SK-N-SH (cell line): Measurements from ENCODE around the gene EFCAB8. TPM values are rescaled to one million over a fixed set of nuclear protein-coding genes. Genes with fewer than 3 reads are reported as not detected.

Source experiments
- CTCF ChIA-PET: fragments of 300-600, 350-600 bp; formaldehyde crosslinking; extraction: SDS; loops from one replicate; lab custom pipeline; 2021; lab: Yijun Ruan, JAX
- POLR2A ChIA-PET: fragments of 350-600 bp; sonication (Branson Sonifier 250); formaldehyde crosslinking; extraction: SDS; loops from one replicate; lab custom pipeline; 2020; ENCODE audit warnings: antibody characterized with exemption, inconsistent platforms; lab: Yijun Ruan, JAX
- DNase-seq: peaks from one replicate; pipeline ENCODE4 v3.0.0; 2012
- H2AFZ ChIP-seq: fragments of 200-600 bp; sonication (generic); 2 replicates; pipeline ENCODE4 v1.8.1; 2016; ENCODE audit warnings: antibody characterized with exemption, mild to moderate bottlenecking, low read depth
- H3F3A ChIP-seq: fragments of 200-600 bp; sonication (generic); replicated peaks from 2 replicates; pipeline ENCODE3; 2016; ENCODE audit warnings: antibody characterized with exemption, mild to moderate bottlenecking; ENCODE audit not compliant: insufficient read depth
- H3K27ac ChIP-seq, 2 experiments: fragments of 200-500 bp in 1 of 2; fragments of 200-600 bp in 1 of 2; sonication (Bioruptor generic) in 1 of 2; sonication (generic), shearing (Covaris generic) in 1 of 2; 2 replicates each; pipeline versions ENCODE4 v1.5.1 to v1.6.1; 2014 to 2016; ENCODE audit warnings: low read depth in 2 of 2, inconsistent platforms in 1 of 2, low read length in 1 of 2, mild to moderate bottlenecking in 1 of 2, mixed read lengths in 1 of 2
- H3K27me3 ChIP-seq: fragments of 200-600 bp; sonication (generic), shearing (Covaris generic); 2 replicates; pipeline ENCODE4 v1.6.1; 2016; ENCODE audit warnings: mixed run types; ENCODE audit not compliant: insufficient read depth
- H3K36me3 ChIP-seq, 2 experiments: fragments of 200-500 bp in 1 of 2; fragments of 200-600 bp in 1 of 2; sonication (Bioruptor generic) in 1 of 2; sonication (generic) in 1 of 2; replicated peaks in 1 of 2; 2 replicates each; pipeline versions ENCODE3 to v1.5.1; 2014 to 2016; ENCODE audit warnings: low read length in 1 of 2, mild to moderate bottlenecking in 1 of 2; ENCODE audit not compliant: insufficient read depth in 2 of 2, control insufficient read depth in 1 of 2
- H3K4me1 ChIP-seq, 2 experiments: fragments of 200-500 bp in 1 of 2; fragments of 200-600 bp in 1 of 2; sonication (Bioruptor generic) in 1 of 2; sonication (generic), shearing (Covaris generic) in 1 of 2; 2 replicates each; pipeline versions ENCODE4 v1.5.1 to v1.6.1; 2014 to 2016; ENCODE audit warnings: low read depth in 1 of 2, low read length in 1 of 2, mixed run types in 1 of 2; ENCODE audit not compliant: insufficient read depth in 2 of 2, control insufficient read depth in 1 of 2
- H3K4me2 ChIP-seq: fragments of 200-600 bp; sonication (generic), shearing (Covaris generic); 2 replicates; pipeline ENCODE4 v1.6.1; 2017; ENCODE audit warnings: mixed run types
- H3K4me3 ChIP-seq, 2 experiments: fragments of 200-500 bp in 1 of 2; fragments of 200-600 bp in 1 of 2; sonication (Bioruptor generic) in 1 of 2; sonication (generic), shearing (Covaris generic) in 1 of 2; 2 replicates each; pipeline versions ENCODE4 v1.5.1 to v1.8.1; 2014 to 2016; ENCODE audit warnings: low read depth in 2 of 2, inconsistent platforms in 1 of 2, low read length in 1 of 2, mild to moderate bottlenecking in 1 of 2, mixed read lengths in 1 of 2, moderate library complexity in 1 of 2
- H3K79me2 ChIP-seq: fragments of 200-600 bp; sonication (generic); 2 replicates; pipeline ENCODE4 v1.8.1; 2017; ENCODE audit warnings: mild to moderate bottlenecking; ENCODE audit not compliant: insufficient read depth
- H3K9ac ChIP-seq: fragments of 200-600 bp; sonication (generic); 2 replicates; pipeline ENCODE4 v1.6.1; 2017; ENCODE audit warnings: mixed run types
- H3K9me2 ChIP-seq: fragments of 200-600 bp; sonication (generic); 2 replicates; pipeline ENCODE4 v1.6.1; 2017; ENCODE audit warnings: mixed run types
- H3K9me3 ChIP-seq: fragments of 200-600 bp; sonication (generic); 2 replicates; pipeline ENCODE4 v1.6.1; 2017; ENCODE audit warnings: mixed run types, mild to moderate bottlenecking, moderate library complexity
- H4K20me1 ChIP-seq: fragments of 200-600 bp; sonication (generic); 2 replicates; pipeline ENCODE4 v1.6.1; 2017; ENCODE audit warnings: mild to moderate bottlenecking, mixed run types; ENCODE audit not compliant: insufficient read depth
- EP300 ChIP-seq, 2 experiments: IDR thresholded peaks; 2 replicates each; pipeline versions ENCODE4 v1.4.0 to v1.6.1; 2012; ENCODE audit warnings: borderline replicate concordance in 1 of 2, low read depth in 1 of 2, low read length in 1 of 2
- FOSL2 ChIP-seq: IDR thresholded peaks from 2 replicates; pipeline ENCODE4 v1.4.0; 2012; ENCODE audit warnings: low read depth, mild to moderate bottlenecking, moderate library complexity, borderline replicate concordance
- FOXJ3 ChIP-seq: sonication (generic); formaldehyde crosslinking; IDR thresholded peaks from 2 replicates; pipeline ENCODE4 v1.5.1; 2020; ENCODE audit warnings: mild to moderate bottlenecking, missing genetic modification reagents
- GABPA ChIP-seq: IDR thresholded peaks from 2 replicates; pipeline ENCODE4 v1.4.0; 2012; ENCODE audit warnings: low read depth, mild to moderate bottlenecking
- JUND ChIP-seq: IDR thresholded peaks from 2 replicates; pipeline ENCODE4 v1.4.0; 2012
- MXI1 ChIP-seq: IDR thresholded peaks from 2 replicates; pipeline ENCODE4 v1.6.1; 2012; ENCODE audit warnings: mild to moderate bottlenecking, low read depth, low read length, improper control_type of control experiment
- POLR2AphosphoS5 ChIP-seq: IDR thresholded peaks from 2 replicates; pipeline ENCODE4 v1.6.1; 2012; ENCODE audit warnings: low read depth, low read length
- RAD21 ChIP-seq: IDR thresholded peaks from 2 replicates; pipeline ENCODE4 v1.6.1; 2012; ENCODE audit warnings: mild to moderate bottlenecking, low read length
- RCOR1 ChIP-seq: fragments of 150-350 bp; IDR thresholded peaks from 2 replicates; pipeline ENCODE4 v1.6.1; 2017; ENCODE audit warnings: antibody characterized with exemption, low read length
- RFX5 ChIP-seq: IDR thresholded peaks from 2 replicates; pipeline ENCODE4 v1.6.1; 2012; ENCODE audit warnings: mild to moderate bottlenecking, improper control_type of control experiment, low read length
- SMC3 ChIP-seq: IDR thresholded peaks from 2 replicates; pipeline ENCODE4 v1.6.1; 2012; ENCODE audit warnings: low read depth, low read length, improper control_type of control experiment
- TAF1 ChIP-seq: IDR thresholded peaks from 2 replicates; pipeline ENCODE4 v1.6.1; 2012; ENCODE audit warnings: low read depth, mild to moderate bottlenecking, low read length, moderate library complexity, borderline replicate concordance
- YY1 ChIP-seq: IDR thresholded peaks from 2 replicates; pipeline ENCODE4 v1.4.0; 2012; ENCODE audit warnings: low read depth, mild to moderate bottlenecking
- WGBS: methylation state at CpG from one replicate; pipeline ENCODE4 v1.1.6; 2017; ENCODE audit warnings: low lambda C conversion rate; 5-methylcytosine and 5-hydroxymethylcytosine counted together
- polyA plus RNA-seq, 3 experiments: library from polyadenylated mRNA; depleted of rRNA; stranded (reverse); fragments of >200 nt; gene quantifications; 2 replicates each; pipeline ENCODE4 v1.2.3, GENCODE V29; 2012
- TF ChIP-seq, protein P1 (sequence below): IDR thresholded peaks from 2 replicates; pipeline ENCODE4 v1.4.0; 2012; ENCODE audit warnings: low read depth, borderline replicate concordance
- TF ChIP-seq, protein P2 (sequence below): fragments of 150-350 bp; IDR thresholded peaks from 2 replicates; pipeline ENCODE4 v1.6.1; 2017; ENCODE audit warnings: antibody characterized with exemption, low read length, low read depth, borderline replicate concordance
- TF ChIP-seq, protein P3 (sequence below): fragments of 200-600 bp; sonication (generic); IDR thresholded peaks from 2 replicates; pipeline ENCODE4 v1.6.1; 2017; ENCODE audit warnings: antibody characterized with exemption, mild to moderate bottlenecking, moderate library complexity
- TF ChIP-seq, protein P4 (sequence below): IDR thresholded peaks from 2 replicates; pipeline ENCODE4 v1.6.1; 2012; ENCODE audit warnings: mild to moderate bottlenecking, low read depth, low read length, moderate library complexity

The EFCAB8 gene
- polyA plus RNA-seq, 1 of the 3 experiments (the other 2 are of a cell fraction), result not detected

DNA sequence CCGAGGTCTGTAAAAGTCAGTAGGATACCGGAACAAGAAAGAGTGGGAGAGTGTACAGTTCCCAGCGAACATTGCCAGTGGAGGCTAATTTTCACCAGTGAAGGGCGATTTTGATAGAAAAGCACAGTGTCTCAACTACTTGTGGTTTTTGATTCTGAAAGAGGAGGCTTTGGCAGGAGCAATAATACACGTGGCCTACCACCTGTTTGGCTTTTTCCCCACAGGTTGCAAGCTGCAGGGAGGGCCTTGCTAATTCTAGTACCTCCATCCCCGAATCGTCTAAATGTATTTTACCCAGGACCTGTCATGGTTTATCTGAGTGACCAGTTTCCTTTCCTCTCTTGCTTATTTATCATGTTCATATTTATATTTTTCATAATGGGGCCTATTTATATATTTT lies 3.3 kb upstream of the EFCAB8 start:
- no peak overlapping the region for H2AFZ ChIP-seq
- no peaks in the 10 kb centered on the region for H3K9me2 ChIP-seq
- H3K27ac ChIP-seq, result no peak overlapping the region
- ChIA-PET CTCF (no interaction called here), POLR2A (no interaction called here)
- H3K9ac ChIP-seq, result no peak overlapping the region
- H3K9me3 ChIP-seq, result no peaks in the 10 kb centered on the region
- no peaks in the 10 kb centered on the region for H3K4me1 ChIP-seq
- no peaks in the 10 kb centered on the region for H3K27me3 ChIP-seq
- H3K4me2 ChIP-seq, result no peak overlapping the region
- DNase-seq, result no peak
- H3F3A ChIP-seq, result peaks cover 9% of the 10 kb centered on the region
- 0 out of 2 replicates have a peak, but pooled peaks cover 4% of the 10 kb centered on the region for H4K20me1 ChIP-seq
- peaks cover 14 to 41% of the 10 kb centered on the region in 2 experiments for H3K36me3 ChIP-seq
- no peak overlapping the region for H3K4me3 ChIP-seq
- peaks cover 13% of the 10 kb centered on the region for H3K79me2 ChIP-seq
- WGBS, result 87% methylated on average over 7 of the region's 7 CpGs
- no peak for TF ChIP-seq JUND
- no peak for TF ChIP-seq RFX5
- no peak for TF ChIP-seq YY1
- no peak for TF ChIP-seq TAF1
- TF ChIP-seq POLR2AphosphoS5, result no peak
- TF ChIP-seq, protein P1, sequence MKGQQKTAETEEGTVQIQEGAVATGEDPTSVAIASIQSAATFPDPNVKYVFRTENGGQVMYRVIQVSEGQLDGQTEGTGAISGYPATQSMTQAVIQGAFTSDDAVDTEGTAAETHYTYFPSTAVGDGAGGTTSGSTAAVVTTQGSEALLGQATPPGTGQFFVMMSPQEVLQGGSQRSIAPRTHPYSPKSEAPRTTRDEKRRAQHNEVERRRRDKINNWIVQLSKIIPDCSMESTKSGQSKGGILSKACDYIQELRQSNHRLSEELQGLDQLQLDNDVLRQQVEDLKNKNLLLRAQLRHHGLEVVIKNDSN, result no peak
- TF ChIP-seq RAD21, result no peak
- TF ChIP-seq, protein P2, sequence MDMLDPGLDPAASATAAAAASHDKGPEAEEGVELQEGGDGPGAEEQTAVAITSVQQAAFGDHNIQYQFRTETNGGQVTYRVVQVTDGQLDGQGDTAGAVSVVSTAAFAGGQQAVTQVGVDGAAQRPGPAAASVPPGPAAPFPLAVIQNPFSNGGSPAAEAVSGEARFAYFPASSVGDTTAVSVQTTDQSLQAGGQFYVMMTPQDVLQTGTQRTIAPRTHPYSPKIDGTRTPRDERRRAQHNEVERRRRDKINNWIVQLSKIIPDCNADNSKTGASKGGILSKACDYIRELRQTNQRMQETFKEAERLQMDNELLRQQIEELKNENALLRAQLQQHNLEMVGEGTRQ, result no peak
- TF ChIP-seq, protein P3, sequence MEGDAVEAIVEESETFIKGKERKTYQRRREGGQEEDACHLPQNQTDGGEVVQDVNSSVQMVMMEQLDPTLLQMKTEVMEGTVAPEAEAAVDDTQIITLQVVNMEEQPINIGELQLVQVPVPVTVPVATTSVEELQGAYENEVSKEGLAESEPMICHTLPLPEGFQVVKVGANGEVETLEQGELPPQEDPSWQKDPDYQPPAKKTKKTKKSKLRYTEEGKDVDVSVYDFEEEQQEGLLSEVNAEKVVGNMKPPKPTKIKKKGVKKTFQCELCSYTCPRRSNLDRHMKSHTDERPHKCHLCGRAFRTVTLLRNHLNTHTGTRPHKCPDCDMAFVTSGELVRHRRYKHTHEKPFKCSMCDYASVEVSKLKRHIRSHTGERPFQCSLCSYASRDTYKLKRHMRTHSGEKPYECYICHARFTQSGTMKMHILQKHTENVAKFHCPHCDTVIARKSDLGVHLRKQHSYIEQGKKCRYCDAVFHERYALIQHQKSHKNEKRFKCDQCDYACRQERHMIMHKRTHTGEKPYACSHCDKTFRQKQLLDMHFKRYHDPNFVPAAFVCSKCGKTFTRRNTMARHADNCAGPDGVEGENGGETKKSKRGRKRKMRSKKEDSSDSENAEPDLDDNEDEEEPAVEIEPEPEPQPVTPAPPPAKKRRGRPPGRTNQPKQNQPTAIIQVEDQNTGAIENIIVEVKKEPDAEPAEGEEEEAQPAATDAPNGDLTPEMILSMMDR, result no peak

DNA sequence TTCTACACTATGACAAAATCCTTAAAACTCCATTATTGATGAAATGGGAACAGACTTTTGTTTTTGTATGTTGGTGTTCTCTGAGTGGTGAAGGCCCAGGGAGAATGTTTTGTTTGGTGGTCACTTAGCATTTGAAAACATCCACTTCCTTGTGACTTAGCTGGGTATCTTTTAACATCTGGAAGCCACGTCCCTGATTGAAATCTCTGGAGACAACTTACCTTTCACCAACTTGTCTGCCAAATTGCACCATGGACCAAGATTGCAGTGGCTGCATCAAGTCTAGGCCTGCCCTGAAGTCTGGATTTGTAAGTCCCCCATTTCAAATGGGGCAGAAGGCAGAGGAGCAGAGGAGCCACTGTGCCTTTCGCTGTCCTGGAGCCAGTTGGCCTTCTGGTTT lies 534 bp upstream of the EFCAB8 start:
- no peak overlapping the region for H3K27ac ChIP-seq
- 86% methylated on average over 2 of the region's 2 CpGs for WGBS
- 0 out of 2 replicates have a peak, but pooled peaks cover 4% of the 10 kb centered on the region for H4K20me1 ChIP-seq
- H3K79me2 ChIP-seq, result peaks cover 9% of the 10 kb centered on the region
- POLR2A ChIA-PET, result no interaction called here
- H3K36me3 ChIP-seq, result peaks cover 5 to 17% of the 10 kb centered on the region in 2 experiments
- no peak overlapping the region for H3K4me2 ChIP-seq
- no peak overlapping the region for H3K9ac ChIP-seq
- no peak overlapping the region for H3K4me3 ChIP-seq
- DNase-seq, result no peak
- no peaks in the 10 kb centered on the region for H3K9me3 ChIP-seq
- CTCF ChIA-PET, result no interaction called here
- H3K27me3 ChIP-seq, result no peaks in the 10 kb centered on the region
- no peaks in the 10 kb centered on the region for H3K9me2 ChIP-seq
- peaks cover 9% of the 10 kb centered on the region for H3F3A ChIP-seq
- H2AFZ ChIP-seq, result no peak overlapping the region
- H3K4me1 ChIP-seq, result no peaks in the 10 kb centered on the region
- TF ChIP-seq RCOR1 (no peak), GABPA (no peak), EP300 (IDR thresholded peaks at IDR 0.05; ENCODE audit: borderline replicate concordance in 1 of 2, low read depth in 1 of 2, low read length in 1 of 2) (no peak), MXI1 (no peak), RFX5 (no peak), YY1 (no peak), SMC3 (no peak), FOXJ3 (CRISPR knock-in tag) (no peak), FOSL2 (no peak)
- TF ChIP-seq, protein P2, result no peak
- TF ChIP-seq, protein P3, result no peak
- TF ChIP-seq, protein P4, sequence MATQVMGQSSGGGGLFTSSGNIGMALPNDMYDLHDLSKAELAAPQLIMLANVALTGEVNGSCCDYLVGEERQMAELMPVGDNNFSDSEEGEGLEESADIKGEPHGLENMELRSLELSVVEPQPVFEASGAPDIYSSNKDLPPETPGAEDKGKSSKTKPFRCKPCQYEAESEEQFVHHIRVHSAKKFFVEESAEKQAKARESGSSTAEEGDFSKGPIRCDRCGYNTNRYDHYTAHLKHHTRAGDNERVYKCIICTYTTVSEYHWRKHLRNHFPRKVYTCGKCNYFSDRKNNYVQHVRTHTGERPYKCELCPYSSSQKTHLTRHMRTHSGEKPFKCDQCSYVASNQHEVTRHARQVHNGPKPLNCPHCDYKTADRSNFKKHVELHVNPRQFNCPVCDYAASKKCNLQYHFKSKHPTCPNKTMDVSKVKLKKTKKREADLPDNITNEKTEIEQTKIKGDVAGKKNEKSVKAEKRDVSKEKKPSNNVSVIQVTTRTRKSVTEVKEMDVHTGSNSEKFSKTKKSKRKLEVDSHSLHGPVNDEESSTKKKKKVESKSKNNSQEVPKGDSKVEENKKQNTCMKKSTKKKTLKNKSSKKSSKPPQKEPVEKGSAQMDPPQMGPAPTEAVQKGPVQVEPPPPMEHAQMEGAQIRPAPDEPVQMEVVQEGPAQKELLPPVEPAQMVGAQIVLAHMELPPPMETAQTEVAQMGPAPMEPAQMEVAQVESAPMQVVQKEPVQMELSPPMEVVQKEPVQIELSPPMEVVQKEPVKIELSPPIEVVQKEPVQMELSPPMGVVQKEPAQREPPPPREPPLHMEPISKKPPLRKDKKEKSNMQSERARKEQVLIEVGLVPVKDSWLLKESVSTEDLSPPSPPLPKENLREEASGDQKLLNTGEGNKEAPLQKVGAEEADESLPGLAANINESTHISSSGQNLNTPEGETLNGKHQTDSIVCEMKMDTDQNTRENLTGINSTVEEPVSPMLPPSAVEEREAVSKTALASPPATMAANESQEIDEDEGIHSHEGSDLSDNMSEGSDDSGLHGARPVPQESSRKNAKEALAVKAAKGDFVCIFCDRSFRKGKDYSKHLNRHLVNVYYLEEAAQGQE, result no peak
